Putamen (tissue), 1 donor: Measurements from ENCODE around the gene MMP2.

Source experiments
- DNase-seq: peaks from one replicate; pipeline ENCODE4 v3.0.0-alpha.2; 2016; ENCODE audit warnings: low spot score

Gene MMP2

GRCh38 chr16:55513616-55514015, 34.6 kb downstream of the MMP2 start:
- DNase-seq = no peak

- DNase-seq = no peak
Observed at GRCh38 chr16:55515111-55515510, 36.1 kb downstream of the MMP2 start.

DNA sequence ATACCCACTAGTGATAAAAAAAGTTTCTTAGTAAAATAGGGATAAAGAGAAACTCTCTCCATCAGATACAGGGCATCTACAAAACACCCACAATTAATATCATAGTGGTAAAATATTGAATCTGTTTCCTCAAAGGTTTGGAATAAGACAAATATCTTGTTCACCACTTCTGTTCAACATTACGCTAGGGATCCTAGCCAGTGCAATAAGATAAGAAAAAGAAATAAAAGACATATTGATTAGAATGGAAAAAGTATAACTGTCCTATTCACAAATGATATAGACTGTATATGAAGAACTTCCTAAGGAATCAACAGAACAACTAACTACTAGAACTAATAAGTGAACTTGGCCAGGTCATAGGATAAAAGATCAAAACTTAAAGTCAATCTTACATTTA, 42.8 kb downstream of the MMP2 start:
- no peak for DNase-seq

- DNase-seq = no peak
Observed at GRCh38 chr16:55526441-55526840, 47.4 kb downstream of the MMP2 start.

DNA sequence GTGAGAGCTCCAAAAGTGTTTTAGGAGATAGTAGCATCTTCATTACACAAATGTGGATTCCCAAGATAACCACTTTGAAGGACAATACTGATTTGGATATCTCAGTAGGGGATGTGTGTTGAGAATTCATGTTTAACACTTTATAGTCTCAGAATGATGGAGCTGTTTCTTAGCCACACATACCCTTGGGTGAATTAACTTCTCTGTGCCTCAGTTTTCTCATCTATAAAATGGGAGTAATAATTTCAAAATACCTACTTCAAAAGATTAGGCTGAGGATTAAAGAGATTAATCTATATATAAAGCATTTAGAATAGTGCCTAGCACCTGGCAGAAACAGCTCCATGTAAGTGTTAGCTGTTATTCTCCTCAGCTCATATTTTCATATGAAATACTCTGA, 48.9 kb downstream of the MMP2 start:
- no peak for DNase-seq

DNA sequence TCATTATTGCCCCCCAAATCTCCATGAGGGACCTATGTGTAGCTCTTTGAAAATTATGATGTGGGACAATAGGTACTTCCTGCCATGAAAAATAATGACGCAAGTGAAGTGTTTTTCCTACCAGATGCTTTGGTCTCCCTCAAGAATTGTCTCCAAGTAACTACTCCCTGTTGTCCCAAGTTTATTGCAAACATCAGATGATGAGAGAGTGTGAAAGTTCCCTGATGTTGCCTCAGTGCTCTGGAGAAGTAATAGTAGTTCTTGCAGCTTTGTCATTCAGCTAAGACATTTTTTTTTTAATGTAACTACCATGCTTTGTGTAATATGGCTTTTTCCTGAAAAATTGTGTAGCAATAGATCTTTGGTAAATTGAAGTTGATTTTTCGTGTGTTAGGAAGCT, 50.0 kb downstream of the MMP2 start:
- DNase-seq = no peak

- no peak for DNase-seq
Observed at GRCh38 chr16:55530316-55530856, 51.4 kb downstream of the MMP2 start.

DNA sequence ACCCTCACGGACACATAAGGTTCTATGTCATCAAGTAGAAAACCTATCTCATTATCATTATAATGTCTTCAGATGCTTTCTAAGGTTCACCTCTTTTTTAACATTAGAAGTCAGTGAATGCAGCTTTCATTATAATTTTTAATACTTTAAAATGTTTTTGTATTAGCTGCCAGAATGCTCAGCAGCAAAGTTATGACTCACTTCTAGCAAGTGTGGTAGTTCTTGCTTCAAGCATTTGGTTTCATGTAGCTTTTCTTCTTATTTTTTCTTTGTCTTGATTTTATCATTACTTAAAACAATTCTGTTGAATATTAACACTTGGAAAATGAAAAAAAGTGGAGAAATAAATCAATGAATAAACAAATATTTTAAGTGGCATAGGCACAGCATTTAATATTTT, 53.2 kb downstream of the MMP2 start:
- DNase-seq = no peak

DNA sequence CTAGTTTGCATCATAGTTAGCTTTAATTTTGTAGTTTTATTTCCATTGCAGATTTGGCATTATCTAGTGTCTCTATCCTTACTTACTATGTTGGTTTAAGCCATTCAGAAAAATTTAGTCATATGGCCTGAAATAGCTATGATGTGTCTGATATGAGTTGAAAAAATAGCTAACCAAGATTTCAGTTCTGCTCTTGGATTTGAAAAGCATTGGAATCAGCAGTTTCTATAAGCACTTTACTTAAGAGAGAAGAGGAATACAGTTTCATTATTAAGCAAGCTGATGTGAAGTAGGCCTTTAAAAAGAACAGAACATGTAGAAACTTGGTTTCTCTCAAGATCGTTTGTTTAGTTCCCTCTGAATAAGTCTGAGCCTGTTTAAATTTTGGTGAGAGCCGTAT, 55.8 kb downstream of the MMP2 start:
- DNase-seq = peak; percentile 15

DNA sequence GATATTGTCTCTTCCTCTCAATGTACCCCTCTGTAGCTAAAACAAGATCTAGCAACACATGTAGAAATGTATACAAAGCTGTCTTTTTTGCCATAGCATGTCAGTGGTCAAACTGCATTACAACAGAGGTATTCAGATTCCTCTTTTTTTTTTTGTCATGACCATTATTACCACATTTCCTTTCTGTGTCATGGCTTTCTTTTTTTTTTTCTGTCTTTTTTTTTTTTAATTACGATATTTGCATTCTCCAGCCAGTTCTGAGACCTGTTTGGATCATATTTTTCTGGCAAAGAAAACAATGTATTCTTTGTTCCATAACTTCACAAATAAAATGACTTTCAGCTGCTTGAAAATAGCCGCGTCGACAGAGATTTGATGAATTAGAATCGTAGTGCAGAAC, 60.1 kb downstream of the MMP2 start:
- DNase-seq = peak; percentile 3

GRCh38 chr16:55539488-55539887, 60.5 kb downstream of the MMP2 start:
- peak; percentile 7 for DNase-seq

GRCh38 chr16:55540221-55540620, 61.2 kb downstream of the MMP2 start:
- DNase-seq = no peak

DNA sequence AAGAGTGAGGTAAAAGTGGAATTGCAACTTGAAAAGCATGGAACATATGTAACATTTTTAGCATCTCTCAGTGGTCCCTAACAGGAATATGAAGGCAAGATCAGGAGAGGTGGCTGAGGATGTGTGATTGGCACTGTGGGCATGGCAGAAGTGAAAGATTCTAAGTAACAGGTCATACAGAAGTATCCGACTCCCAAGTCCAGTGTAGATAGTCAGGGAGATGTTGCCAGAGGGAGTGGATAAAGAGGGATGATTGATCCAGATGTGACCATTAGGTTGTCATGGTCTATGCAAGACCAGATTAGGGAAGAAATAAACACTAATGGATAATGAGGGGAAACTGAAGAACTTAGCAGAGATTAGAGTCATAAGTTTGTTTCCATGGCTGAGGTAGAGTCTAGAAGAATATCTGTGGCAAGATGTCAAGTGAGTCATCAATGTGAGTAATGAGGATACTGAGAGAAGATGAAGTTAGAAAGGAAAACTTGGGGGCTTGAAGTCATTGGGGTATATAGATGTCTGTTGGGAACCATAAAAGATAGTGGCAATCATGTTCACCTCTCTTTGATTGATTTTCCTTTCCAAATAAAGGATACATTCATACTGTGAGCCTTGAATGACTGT, 63.6 kb downstream of the MMP2 start:
- DNase-seq = no peak

DNA sequence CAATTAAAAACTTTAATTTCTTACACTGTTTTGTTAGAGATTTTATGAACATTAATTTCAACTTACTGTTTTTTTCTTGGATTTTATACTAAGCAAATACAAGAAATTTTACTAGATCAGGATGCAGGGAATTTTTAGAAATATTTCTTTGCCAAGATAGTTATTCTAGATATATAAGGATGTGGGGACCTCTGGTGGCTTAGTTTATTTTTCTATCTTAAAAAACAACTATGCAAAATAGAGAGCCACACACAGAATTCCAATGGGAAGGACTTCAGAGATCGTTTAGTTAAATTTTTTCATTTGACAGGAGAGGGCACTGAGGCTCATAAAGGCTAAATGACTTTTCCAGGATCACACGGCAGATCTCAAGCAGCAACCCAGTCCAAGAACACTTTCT, 64.5 kb downstream of the MMP2 start:
- peak; percentile 39 for DNase-seq

GRCh38 chr16:55552621-55553020, 73.6 kb downstream of the MMP2 start:
- no peak for DNase-seq

DNA sequence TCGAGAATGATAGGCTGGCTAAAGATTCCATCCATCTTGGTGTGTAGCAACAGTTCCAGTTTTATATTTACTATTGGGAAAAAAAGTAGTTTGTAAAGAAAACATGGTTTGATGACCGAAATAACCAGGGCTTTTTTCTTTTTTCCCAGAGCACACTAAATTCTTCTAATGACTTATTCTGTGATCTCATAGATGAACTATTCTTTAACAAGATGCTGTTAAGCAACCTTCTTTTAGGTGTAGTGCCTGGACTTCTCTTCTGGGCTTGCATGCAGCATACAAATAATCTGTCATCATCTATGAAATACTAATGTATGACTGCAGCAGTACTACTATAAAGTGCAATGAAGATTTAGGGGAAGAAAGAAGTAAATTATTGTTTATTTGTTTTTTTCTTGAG, 76.4 kb downstream of the MMP2 start:
- DNase-seq = no peak
